ENCODE measurements around the gene CDADC1.

DNA sequence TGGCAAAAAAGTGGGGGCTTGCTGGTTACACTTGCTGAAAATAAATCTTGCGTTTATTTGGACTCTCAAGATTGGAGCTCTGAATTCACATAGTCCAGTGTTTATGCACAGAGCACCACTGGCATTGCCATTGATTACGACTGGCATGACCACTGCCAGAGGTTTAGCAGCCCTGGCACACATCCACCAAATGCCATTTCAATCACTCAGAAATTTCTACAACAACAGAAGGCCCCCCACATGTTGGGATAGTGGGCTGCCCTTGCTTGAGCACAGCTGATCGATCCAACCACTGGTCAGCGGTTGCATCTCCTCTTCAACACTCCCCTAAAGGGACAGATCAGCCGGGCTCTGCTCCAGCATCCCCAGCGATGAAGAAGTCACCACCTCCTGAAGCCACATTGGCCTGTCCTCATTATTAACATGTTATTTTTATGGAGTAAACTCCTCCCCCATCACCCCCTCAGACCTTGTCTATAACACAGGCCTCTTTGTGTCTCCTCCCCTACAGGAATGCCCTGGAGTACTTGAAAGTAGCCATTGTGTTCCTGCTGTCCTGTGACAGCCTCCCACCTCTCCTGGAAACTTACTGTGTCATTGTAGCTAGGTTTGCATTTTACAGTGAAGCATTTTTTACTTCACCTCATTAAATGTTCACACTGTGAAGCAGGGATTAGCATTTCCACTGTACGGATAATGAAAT lies 51.3 kb downstream of the CDADC1 start:
- TF ChIP-seq, protein P1, sequence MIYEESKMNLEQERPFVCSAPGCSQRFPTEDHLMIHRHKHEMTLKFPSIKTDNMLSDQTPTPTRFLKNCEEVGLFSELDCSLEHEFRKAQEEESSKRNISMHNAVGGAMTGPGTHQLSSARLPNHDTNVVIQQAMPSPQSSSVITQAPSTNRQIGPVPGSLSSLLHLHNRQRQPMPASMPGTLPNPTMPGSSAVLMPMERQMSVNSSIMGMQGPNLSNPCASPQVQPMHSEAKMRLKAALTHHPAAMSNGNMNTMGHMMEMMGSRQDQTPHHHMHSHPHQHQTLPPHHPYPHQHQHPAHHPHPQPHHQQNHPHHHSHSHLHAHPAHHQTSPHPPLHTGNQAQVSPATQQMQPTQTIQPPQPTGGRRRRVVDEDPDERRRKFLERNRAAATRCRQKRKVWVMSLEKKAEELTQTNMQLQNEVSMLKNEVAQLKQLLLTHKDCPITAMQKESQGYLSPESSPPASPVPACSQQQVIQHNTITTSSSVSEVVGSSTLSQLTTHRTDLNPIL (CRISPR knock-in tag; IDR thresholded peaks at IDR 0.05; ENCODE audit: low read depth): no peak
- TF ChIP-seq TCF4 (CRISPR knock-in tag; IDR thresholded peaks at IDR 0.05; ENCODE audit: borderline replicate concordance): no peak
